T47D (cell line): Measurements from ENCODE around the gene NOL8.

Experiments used
- DNase-seq, 2 experiments: peaks; one replicate each; pipeline versions ENCODE4 v3.0.0 to v3.0.0-alpha.2; 2011 to 2012; ENCODE audit warnings: low read depth in 1 of 2, low spot score in 1 of 2
- JUND ChIP-seq: IDR thresholded peaks from 2 replicates; pipeline ENCODE4 v1.6.1; 2012; ENCODE audit warnings: low read depth
- in situ Hi-C: cut with HindIII; loops from 2 replicates; pipeline ENCODE4 v1.10.0; 2016; ENCODE audit warnings: low sequenced_read_pairs, low pct_unique_long_range_greater_than_20kb

NOL8 gene

DNA sequence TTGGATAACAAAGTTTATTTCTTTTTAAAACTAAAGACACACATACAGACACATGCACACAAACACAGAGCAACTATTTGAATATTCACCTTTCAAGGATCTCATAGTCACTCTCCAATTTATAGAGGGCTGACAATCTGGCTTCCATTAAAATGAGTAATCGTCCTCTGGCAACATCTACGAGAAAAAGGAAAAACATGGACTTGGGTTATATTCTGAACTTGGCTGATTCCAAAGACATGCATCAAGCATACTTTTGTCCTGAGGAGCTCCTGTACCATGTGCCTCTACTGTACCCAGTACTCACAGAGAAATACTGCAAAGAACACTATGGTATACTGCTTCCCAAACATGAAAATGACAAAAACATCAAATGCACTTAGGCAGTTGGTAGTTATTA, 47.0 kb downstream of the NOL8 start:
- in situ Hi-C loops, result no loop called here
- TF ChIP-seq JUND, result no peak
- DNase-seq, result no peak

DNA sequence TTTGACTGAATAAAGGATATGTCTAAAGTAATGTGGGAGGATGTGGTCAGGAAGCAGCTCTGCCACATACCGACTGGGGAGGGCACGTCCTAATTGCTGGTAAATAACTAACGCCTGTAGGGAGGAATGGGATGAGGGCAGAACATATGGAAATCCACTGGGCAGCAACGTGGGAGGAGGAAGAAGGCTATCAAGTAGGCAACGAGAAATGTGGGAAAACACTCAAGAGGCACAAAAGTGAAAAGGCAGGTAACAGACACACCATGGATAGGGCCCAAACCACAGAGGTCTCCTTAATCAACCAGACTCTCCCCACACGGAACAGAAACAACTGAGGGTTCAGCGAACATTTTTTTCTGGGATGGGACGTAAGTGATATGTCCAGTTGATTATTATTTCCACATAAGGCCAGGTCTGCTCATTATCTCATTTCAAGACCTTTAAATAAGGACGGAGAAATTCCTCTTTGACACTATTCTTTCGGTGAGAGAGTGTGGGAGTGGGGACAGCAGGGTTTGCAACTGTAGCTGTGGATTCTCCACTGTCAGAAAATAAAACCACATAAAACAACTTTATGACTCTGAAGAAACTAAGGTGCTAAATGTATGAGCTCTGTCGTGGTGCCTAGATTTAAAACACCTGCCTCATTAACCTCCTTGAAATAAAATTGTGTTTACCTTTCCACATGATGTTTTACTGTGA, 48.7 kb downstream of the NOL8 start:
- in situ Hi-C loops, result no loop called here
- no peak for TF ChIP-seq JUND
- peak in 1 of 2 experiments; percentile 44 for DNase-seq

- DNase-seq, result no peak
- in situ Hi-C loops, result no loop called here
- TF ChIP-seq JUND, result no peak
Observed at GRCh38 chr9:92275541-92275940, 49.6 kb downstream of the NOL8 start.

- no peak for DNase-seq
- in situ Hi-C loops, result no loop called here
- no peak for TF ChIP-seq JUND
Observed at GRCh38 chr9:92270511-92270910, 54.6 kb downstream of the NOL8 start.

- TF ChIP-seq JUND, result no peak
- in situ Hi-C loops, result no loop called here
- DNase-seq, result no peak
Observed at GRCh38 chr9:92266486-92266885, 58.7 kb downstream of the NOL8 start.

DNA sequence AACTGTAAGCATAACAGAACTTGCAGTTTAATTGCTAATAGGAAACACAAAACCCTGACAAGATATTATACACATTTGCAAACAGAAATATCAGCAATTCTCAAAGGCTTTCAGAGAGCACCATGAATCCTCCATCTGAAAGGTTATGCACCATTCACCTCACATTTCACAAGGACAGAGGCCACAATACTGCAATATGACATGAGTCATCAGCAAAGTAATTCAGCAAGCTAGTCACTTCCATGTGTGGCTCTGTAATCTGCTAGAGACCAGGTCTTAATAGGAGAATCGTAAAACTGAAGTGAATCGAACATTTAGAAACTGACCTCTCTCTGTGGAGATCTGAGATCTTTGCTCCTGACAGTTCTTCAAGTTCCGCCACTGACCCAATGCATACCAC, 60.0 kb downstream of the NOL8 start:
- TF ChIP-seq JUND, result no peak
- no peak for DNase-seq
- in situ Hi-C loops, result no loop called here

GRCh38 chr9:92263131-92263530, 62.0 kb downstream of the NOL8 start:
- DNase-seq, result no peak
- TF ChIP-seq JUND, result no peak

DNA sequence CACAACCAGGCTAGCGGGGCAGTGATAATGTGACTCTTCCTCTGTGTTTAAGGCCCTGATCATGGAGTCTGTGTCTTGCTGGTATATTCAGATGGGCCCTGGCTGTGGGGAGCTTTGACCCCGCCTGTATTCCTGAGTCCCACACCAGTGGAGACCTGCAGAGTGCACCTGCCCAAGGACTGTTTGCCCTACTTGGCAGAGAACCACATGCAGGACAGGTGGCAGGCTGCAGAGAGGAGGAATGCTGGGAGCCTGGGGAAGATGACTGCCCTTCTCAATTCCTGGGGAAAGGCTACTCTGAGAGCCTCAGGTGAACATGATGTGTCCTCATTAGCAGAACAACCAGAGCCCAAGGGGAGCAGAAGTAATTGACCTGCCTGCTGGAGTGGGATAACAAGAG, 67.8 kb downstream of the NOL8 start:
- in situ Hi-C loops, result no loop called here
- DNase-seq, result no peak
- TF ChIP-seq JUND, result no peak

More at GRCh38 chr9:92263131-92263530, 62.0 kb downstream of the NOL8 start:
- in situ Hi-C loops, result no loop called here

- in situ Hi-C loops, result no loop called here
- no peak for TF ChIP-seq JUND
Observed at GRCh38 chr9:92254381-92255337, 70.5 kb downstream of the NOL8 start.

GRCh38 chr9:92253656-92254055, 71.5 kb downstream of the NOL8 start:
- in situ Hi-C loops, result no loop called here
- no peak for DNase-seq

More at GRCh38 chr9:92254381-92255337, 70.5 kb downstream of the NOL8 start:
- DNase-seq, result no peak

GRCh38 chr9:92247981-92248380, 77.2 kb downstream of the NOL8 start:
- no peak for DNase-seq
- TF ChIP-seq JUND, result no peak
- in situ Hi-C loops, result no loop called here

More at GRCh38 chr9:92253656-92254055, 71.5 kb downstream of the NOL8 start:
- TF ChIP-seq JUND, result no peak
